HepG2 (cell line): Measurements from ENCODE around the gene CTNND2.

Experiments used
- CTCF ChIP-seq: sonication (generic); formaldehyde crosslinking; IDR thresholded peaks from 2 replicates; pipeline ENCODE4 v1.5.0; 2020; ENCODE audit warnings: mild to moderate bottlenecking, missing genetic modification reagents, moderate library complexity
- ZFP37 ChIP-seq: sonication (generic); formaldehyde crosslinking; IDR thresholded peaks from 2 replicates; pipeline ENCODE4 v1.4.0; 2020; ENCODE audit warnings: missing genetic modification reagents, borderline replicate concordance
- ZNF367 ChIP-seq: sonication (generic); formaldehyde crosslinking; IDR thresholded peaks from 2 replicates; pipeline ENCODE4 v1.4.0; 2020; ENCODE audit warnings: missing genetic modification reagents, borderline replicate concordance

- TF ChIP-seq ZNF367 (no peak), CTCF (CRISPR knock-in tag) (no peak), ZFP37 (CRISPR knock-in tag) (no peak)
These were observed 40.3 kb downstream of the CTNND2 start for GRCh38 chr5:11863911-11864310.
